OCI-LY3 (cell line): Measurements from ENCODE around the gene KLHL18.

Experiments
- H2AFZ ChIP-seq: fragments of 200-600, 300-600 bp; shearing (Covaris generic); 2 replicates; pipeline ENCODE4 v1.6.0; 2014; ENCODE audit warnings: antibody characterized with exemption, low read depth, low read length
- H3K27ac ChIP-seq: fragments of 200-600, 300-600 bp; sonication (generic); 2 replicates; pipeline ENCODE4 v1.5.1; 2014; ENCODE audit warnings: mild to moderate bottlenecking, low read length, moderate library complexity, mixed read lengths
- H3K27me3 ChIP-seq: fragments of 200-600, 300-600 bp; sonication (generic); 2 replicates; pipeline ENCODE4 v1.6.1; 2014; ENCODE audit warnings: low read depth, low read length, mixed read lengths
- H3K36me3 ChIP-seq: fragments of 200-600, 300-600 bp; sonication (generic); replicated peaks from 2 replicates; pipeline ENCODE3; 2014; ENCODE audit warnings: low read depth, low read length, mixed read lengths
- H3K4me1 ChIP-seq: fragments of 300-600, 200-600 bp; sonication (generic); 2 replicates; pipeline ENCODE4 v1.6.1; 2014; ENCODE audit warnings: low read length, mixed read lengths
- H3K4me2 ChIP-seq: fragments of 200-600, 300-600 bp; sonication (generic); 2 replicates; pipeline ENCODE4 v1.6.1; 2014; ENCODE audit warnings: low read length, mixed read lengths
- H3K4me3 ChIP-seq: fragments of 300-600, 200-600 bp; sonication (generic); 2 replicates; pipeline ENCODE4 v1.5.1; 2014; ENCODE audit warnings: antibody characterized with exemption, mild to moderate bottlenecking, low read length, moderate library complexity
- H3K79me2 ChIP-seq: fragments of 300-600, 200-600 bp; shearing (Covaris generic); 2 replicates; pipeline ENCODE4 v1.6.1; 2014; ENCODE audit warnings: mild to moderate bottlenecking, low read length, mixed read lengths
- H3K9ac ChIP-seq: fragments of 300-600, 200-600 bp; shearing (Covaris generic); 2 replicates; pipeline ENCODE4 v1.6.0; 2014; ENCODE audit warnings: mild to moderate bottlenecking, low read length, moderate library complexity
- H3K9me3 ChIP-seq: fragments of 200-600, 300-600 bp; shearing (Covaris generic); 2 replicates; pipeline ENCODE4 v1.6.1; 2014; ENCODE audit warnings: low read length, mixed read lengths; ENCODE audit not compliant: insufficient read depth
- H4K20me1 ChIP-seq: fragments of 200-600, 300-600 bp; sonication (generic); 2 replicates; pipeline ENCODE4 v1.6.1; 2016; ENCODE audit warnings: low read length, mixed read lengths; ENCODE audit not compliant: insufficient read depth
- CTCF ChIP-seq: fragments of 200-600, 300-600 bp; sonication (generic); IDR thresholded peaks from 2 replicates; pipeline ENCODE4 v1.5.1; 2014; ENCODE audit warnings: antibody characterized with exemption, low read length, low read depth
- EZH2phosphoT487 ChIP-seq: fragments of 200-600 bp; shearing (Covaris generic); IDR thresholded peaks from 2 replicates; pipeline ENCODE4 v1.6.1; 2018; ENCODE audit warnings: antibody characterized with exemption, mixed run types, low read depth

The KLHL18 gene

DNA sequence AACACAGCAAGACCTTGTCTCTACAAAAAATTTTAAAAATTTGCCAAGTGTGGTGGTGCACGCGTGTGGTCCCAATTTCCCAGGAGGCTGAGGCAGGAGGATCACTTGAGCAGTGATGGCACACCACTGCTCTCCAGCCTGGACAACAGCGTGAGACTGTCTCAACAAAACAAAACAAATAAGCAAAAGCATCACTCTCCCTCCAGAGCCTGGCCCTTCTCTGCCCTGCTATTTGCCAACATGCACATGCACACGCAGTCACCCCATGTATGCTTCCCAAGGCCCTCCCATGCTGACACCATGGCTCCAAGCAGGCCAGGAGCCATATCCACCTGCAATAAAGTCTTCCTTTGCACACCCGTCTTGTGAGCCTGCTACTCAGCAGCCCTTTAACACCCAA lies 2.2 kb upstream of the KLHL18 start:
- Histone ChIP-seq H3K4me1 (peaks cover 26% of the 10 kb centered on the region), H3K9ac (no peak overlapping the region), H4K20me1 (no peaks in the 10 kb centered on the region; the same call in 1 of the 2 replicates), H3K79me2 (peaks cover 33% of the 10 kb centered on the region), H3K9me3 (no peaks in the 10 kb centered on the region), H2AFZ (no peak overlapping the region), H3K27me3 (no peaks in the 10 kb centered on the region), H3K36me3 (no peaks in the 10 kb centered on the region), H3K4me2 (no peak overlapping the region), H3K4me3 (no peak overlapping the region), H3K27ac (no peak overlapping the region)
- TF ChIP-seq EZH2phosphoT487 (no peak), CTCF (no peak)

DNA sequence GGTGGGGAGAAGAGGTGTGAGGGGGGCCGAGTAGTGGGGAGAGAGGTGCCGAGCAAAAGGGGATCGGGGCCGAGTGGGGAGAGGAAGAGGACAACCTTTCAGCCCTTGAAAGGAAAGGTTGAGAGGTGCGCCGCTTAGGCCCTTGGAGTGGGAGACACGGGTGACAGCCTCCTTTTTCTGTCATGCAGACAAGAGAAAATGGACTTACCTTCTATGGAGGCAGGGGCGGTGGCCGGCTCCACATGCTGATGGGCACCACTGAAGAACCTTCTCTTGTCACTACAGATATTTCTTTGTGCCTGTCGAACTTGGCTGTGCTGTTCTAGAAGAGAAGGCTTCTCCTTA lies 421 bp downstream of the KLHL18 start:
- peak overlapping the region; percentile 80 for H3K4me2 ChIP-seq
- peak overlapping the region; percentile 87 for H3K9ac ChIP-seq
- H3K4me3 ChIP-seq = peak overlapping the region; percentile 89
- H4K20me1 ChIP-seq = no peaks in the 10 kb centered on the region; the same call in 1 of the 2 replicates
- H3K79me2 ChIP-seq = peaks cover 55% of the 10 kb centered on the region
- H2AFZ ChIP-seq = peak overlapping the region; percentile 89
- H3K4me1 ChIP-seq = peaks cover 26% of the 10 kb centered on the region
- H3K9me3 ChIP-seq = no peaks in the 10 kb centered on the region
- no peaks in the 10 kb centered on the region for H3K27me3 ChIP-seq
- peak overlapping the region; percentile 87 for H3K27ac ChIP-seq
- TF ChIP-seq EZH2phosphoT487 (no peak), CTCF (no peak)
- H3K36me3 ChIP-seq = no peaks in the 10 kb centered on the region

GRCh38 chr3:47283591-47284364 lies 1.0 kb downstream of the KLHL18 start:
- Histone ChIP-seq H3K27me3 (no peaks in the 10 kb centered on the region), H3K79me2 (peaks cover 58% of the 10 kb centered on the region), H4K20me1 (no peaks in the 10 kb centered on the region; the same call in 1 of the 2 replicates)

More at GRCh38 chr3:47283591-47284364, 1.0 kb downstream of the KLHL18 start:
- no peak for TF ChIP-seq CTCF
- TF ChIP-seq EZH2phosphoT487 = no peak
- Histone ChIP-seq H2AFZ (peak overlapping the region; percentile 89; the same call in 1 of the 2 replicates), H3K4me2 (peak overlapping the region; percentile 80), H3K9me3 (no peaks in the 10 kb centered on the region), H3K36me3 (no peaks in the 10 kb centered on the region), H3K27ac (peak overlapping the region; percentile 87), H3K9ac (peak overlapping the region; percentile 87), H3K4me1 (peaks cover 26% of the 10 kb centered on the region), H3K4me3 (peak overlapping the region; percentile 89)
